ENCODE data around the gene NUDT22. TPM values are rescaled to one million over a fixed set of nuclear protein-coding genes. Genes with fewer than 3 reads are reported as not detected.

The NUDT22 gene
- polyA plus RNA-seq, 2 of the 4 experiments (the other 2 are of a cell fraction): 21.5 to 33.2 TPM

GRCh38 chr11:64230985-64231365 is 4.9 kb downstream of the NUDT22 start (continued):
- no peak for TF ChIP-seq BCL3 (IDR thresholded peaks at IDR 0.05)

GRCh38 chr11:64231546-64231945 is 5.5 kb downstream of the NUDT22 start:
- TF ChIP-seq NPAS2 (CRISPR knock-in tag; IDR thresholded peaks at IDR 0.05; ENCODE audit: borderline replicate concordance): no peak
- no peak for TF ChIP-seq KDM5A (IDR thresholded peaks at IDR 0.05)
- no peak for TF ChIP-seq BCL3 (IDR thresholded peaks at IDR 0.05)
- H3K4me1 ChIP-seq: peaks cover 46% of the 10 kb centered on the region
- H3K9me3 ChIP-seq: no peaks in the 10 kb centered on the region
- ChIA-PET POLR2A (no interaction called here), CTCF (interaction anchor here (1.5 to 2.8 kb wide), 3 partner anchors 14 to 73 kb away, joined by 4 to 14 read pairs (median 4); no protein-coding TSS in a partner anchor)
- ATAC-seq (no peak), DNase-seq (ENCODE audit: low read depth in 1 of 2, low spot score in 1 of 2) (no peak), FAIRE-seq (no peak)
- 89% methylated on average over 7 of the region's 7 CpGs for WGBS (ENCODE audit: missing lambda C conversion rate)
- peak overlapping the region; percentile 98 for H3K4me2 ChIP-seq
- H3K27ac ChIP-seq: no peak overlapping the region; a peak in 1 of 6 replicates
- no peak overlapping the region; the same call in 2 of the 3 replicates for H3K4me3 ChIP-seq

GRCh38 chr11:64232182-64232966 is 6.3 kb downstream of the NUDT22 start:
- Histone ChIP-seq H3K4me2 (no peak overlapping the region), H3K4me1 (peaks cover 40% of the 10 kb centered on the region), H3K9me3 (no peaks in the 10 kb centered on the region), H3K27ac (no peak overlapping the region), H3K4me3 (no peak overlapping the region)
- ATAC-seq (no peak), FAIRE-seq (no peak), DNase-seq (ENCODE audit: low read depth in 1 of 2, low spot score in 1 of 2) (no peak)
- ChIA-PET POLR2A (interaction anchor here (1.0 to 1.1 kb wide), 2 partner anchors 9 to 48 kb away, joined by 3 to 6 read pairs; partner anchors contain the start of gene FKBP2), CTCF (interaction anchor here (0.9 to 2.8 kb wide), 8 partner anchors 8 to 72 kb away, joined by 3 to 14 read pairs (median 8); no protein-coding TSS in a partner anchor)
- TF ChIP-seq HDAC2 (IDR thresholded peaks at IDR 0.05): no peak
- TF ChIP-seq ZSCAN20 (CRISPR knock-in tag; IDR thresholded peaks at IDR 0.05): no peak
- no peak for TF ChIP-seq SREBF2 (IDR thresholded peaks at IDR 0.05)
- WGBS (ENCODE audit: missing lambda C conversion rate): 92% methylated on average over 15 of the region's 15 CpGs

- CTCF ChIA-PET: interaction anchor here (0.9 to 2.8 kb wide), 9 partner anchors 8 to 121 kb away, joined by 3 to 14 read pairs (median 4); no protein-coding TSS in a partner anchor
- H3K4me1 ChIP-seq: peaks cover 40% of the 10 kb centered on the region
- WGBS (ENCODE audit: missing lambda C conversion rate): 87% methylated on average over 8 of the region's 8 CpGs
- no peak for TF ChIP-seq HMGXB4 (CRISPR knock-in tag; IDR thresholded peaks at IDR 0.05; ENCODE audit: borderline replicate concordance)
- no peak for TF ChIP-seq E2F6 (IDR thresholded peaks at IDR 0.05; ENCODE audit: borderline replicate concordance, low read depth)
- TF ChIP-seq PBX3 (IDR thresholded peaks at IDR 0.05): no peak
- TF ChIP-seq RFX5 (IDR thresholded peaks at IDR 0.05): no peak
- TF ChIP-seq NPAS2 (CRISPR knock-in tag; IDR thresholded peaks at IDR 0.05; ENCODE audit: borderline replicate concordance): no peak
- no peak for TF ChIP-seq HOXB13 (CRISPR knock-in tag; IDR thresholded peaks at IDR 0.05; ENCODE audit: low read depth)
- no peak for TF ChIP-seq MAFK (IDR thresholded peaks at IDR 0.05; ENCODE audit: partially characterized antibody)
- TF ChIP-seq TFCP2L1 (CRISPR knock-in tag; IDR thresholded peaks at IDR 0.05): no peak
- no peak for TF ChIP-seq EP300 (IDR thresholded peaks at IDR 0.05)
- TF ChIP-seq REST (IDR thresholded peaks at IDR 0.05): no peak
- TF ChIP-seq GATA3 (IDR thresholded peaks at IDR 0.05; ENCODE audit: borderline replicate concordance): no peak
- TF ChIP-seq EHMT2 (IDR thresholded peaks at IDR 0.05; ENCODE audit: low read depth): no peak
- no peak for TF ChIP-seq HEYL (CRISPR knock-in tag; IDR thresholded peaks at IDR 0.05)
- TF ChIP-seq ZNF302 (CRISPR knock-in tag; IDR thresholded peaks at IDR 0.05): no peak
- TF ChIP-seq TP53 (CRISPR knock-in tag; IDR thresholded peaks at IDR 0.05): no peak
These were observed 6.9 kb downstream of the NUDT22 start for GRCh38 chr11:64232967-64233315.

More at GRCh38 chr11:64232967-64233315, 6.9 kb downstream of the NUDT22 start:
- Histone ChIP-seq H3K9me3 (no peaks in the 10 kb centered on the region), H3K4me3 (no peak overlapping the region), H3K27ac (no peak overlapping the region), H3K4me2 (no peak overlapping the region)
- no peak for FAIRE-seq
- POLR2A ChIA-PET: interaction anchor here (1.0 to 1.1 kb wide), 2 partner anchors 8 to 49 kb away, joined by 3 to 6 read pairs; partner anchors contain the start of gene FKBP2
- no peak for ATAC-seq
- DNase-seq (ENCODE audit: low read depth in 1 of 2, low spot score in 1 of 2): no peak
